ENCODE data around the gene NLGN1. TPM values are rescaled to one million over a fixed set of nuclear protein-coding genes. Genes with fewer than 3 reads are reported as not detected.

Gene NLGN1
- total RNA-seq, 1 donor from 2014 or later: not detected

DNA sequence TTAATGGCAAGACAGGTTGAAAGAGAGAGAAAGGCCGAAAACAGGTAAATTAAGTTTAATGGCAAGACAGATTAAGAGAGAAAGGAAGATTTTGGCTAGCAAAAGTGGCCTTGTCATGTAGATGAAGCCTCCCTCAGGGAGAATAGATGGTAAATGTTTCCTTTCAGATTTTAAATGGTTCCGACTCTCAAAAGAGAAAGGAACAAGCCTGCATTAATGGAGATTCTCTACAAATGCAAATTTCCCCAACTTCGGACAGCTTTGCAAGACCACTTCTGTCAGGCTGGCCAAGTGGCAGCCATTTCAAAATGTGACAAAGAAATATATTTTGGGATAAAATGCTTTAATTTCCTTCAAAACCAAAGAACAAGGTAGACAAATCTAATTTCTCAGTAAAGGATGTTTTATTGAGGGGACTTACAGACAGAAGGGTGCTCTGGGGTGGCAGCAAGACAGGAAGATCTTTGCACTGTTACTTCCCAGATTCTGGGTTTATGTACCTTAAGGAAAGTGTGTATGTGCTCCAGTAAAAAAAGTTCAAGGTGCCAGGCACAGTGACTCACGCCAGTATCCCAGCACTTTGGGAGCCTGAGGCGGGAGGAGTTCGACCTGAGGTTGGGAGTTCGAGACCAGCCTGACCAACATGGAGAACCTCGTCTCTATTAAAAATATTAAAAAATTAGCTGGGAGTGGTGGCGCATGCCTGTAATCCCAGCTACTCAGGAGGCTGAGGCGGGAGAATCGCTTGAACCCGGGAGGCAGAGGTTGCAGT lies 835.3 kb downstream of the NLGN1 start:
- no peak overlapping the region for H3K27ac Mint-ChIP-seq (ENCODE audit: unreplicated experiment)
- no peaks in the 10 kb centered on the region for H3K9me3 Mint-ChIP-seq (ENCODE audit: low read depth)
- TF ChIP-seq CTCF (IDR thresholded peaks at IDR 0.05): no peak
- H3K27me3 Mint-ChIP-seq (ENCODE audit: low read depth): peaks cover 3% of the 10 kb centered on the region
- no peaks in the 10 kb centered on the region for H3K36me3 Mint-ChIP-seq (ENCODE audit: low read depth)
- peaks cover 2% of the 10 kb centered on the region for H3K4me1 Mint-ChIP-seq (ENCODE audit: low read depth)
- H3K4me3 Mint-ChIP-seq (ENCODE audit: unreplicated experiment): no peak overlapping the region
- DNase-seq (ENCODE audit: low spot score): no peak

GRCh38 chr3:174233511-174233910 lies 836.0 kb downstream of the NLGN1 start:
- DNase-seq (ENCODE audit: low spot score): no peak
- H3K36me3 Mint-ChIP-seq (ENCODE audit: low read depth): no peaks in the 10 kb centered on the region
- H3K27ac Mint-ChIP-seq (ENCODE audit: unreplicated experiment): no peak overlapping the region
- no peaks in the 10 kb centered on the region for H3K9me3 Mint-ChIP-seq (ENCODE audit: low read depth)
- no peak for TF ChIP-seq CTCF (IDR thresholded peaks at IDR 0.05)
- no peak overlapping the region for H3K4me3 Mint-ChIP-seq (ENCODE audit: unreplicated experiment)
- H3K4me1 Mint-ChIP-seq (ENCODE audit: low read depth): peaks cover 2% of the 10 kb centered on the region
- peaks cover 3% of the 10 kb centered on the region for H3K27me3 Mint-ChIP-seq (ENCODE audit: low read depth)

- peaks cover 7% of the 10 kb centered on the region for H3K4me1 Mint-ChIP-seq (ENCODE audit: low read depth)
- no peak overlapping the region for H3K27ac Mint-ChIP-seq (ENCODE audit: unreplicated experiment)
- H3K4me3 Mint-ChIP-seq (ENCODE audit: unreplicated experiment): no peak overlapping the region
- H3K36me3 Mint-ChIP-seq (ENCODE audit: low read depth): no peaks in the 10 kb centered on the region
- DNase-seq (ENCODE audit: low spot score): no peak
- TF ChIP-seq CTCF (IDR thresholded peaks at IDR 0.05): no peak
- H3K27me3 Mint-ChIP-seq (ENCODE audit: low read depth): no peaks in the 10 kb centered on the region
- no peaks in the 10 kb centered on the region for H3K9me3 Mint-ChIP-seq (ENCODE audit: low read depth)
Measured at GRCh38 chr3:174242311-174243041, 844.9 kb downstream of the NLGN1 start.

- H3K4me3 Mint-ChIP-seq (ENCODE audit: unreplicated experiment): no peak overlapping the region
- no peak for DNase-seq (ENCODE audit: low spot score)
- H3K36me3 Mint-ChIP-seq (ENCODE audit: low read depth): no peaks in the 10 kb centered on the region
- no peaks in the 10 kb centered on the region for H3K27me3 Mint-ChIP-seq (ENCODE audit: low read depth)
- TF ChIP-seq CTCF (IDR thresholded peaks at IDR 0.05): no peak
- no peak overlapping the region for H3K27ac Mint-ChIP-seq (ENCODE audit: unreplicated experiment)
- no peaks in the 10 kb centered on the region for H3K9me3 Mint-ChIP-seq (ENCODE audit: low read depth)
- H3K4me1 Mint-ChIP-seq (ENCODE audit: low read depth): peaks cover 7% of the 10 kb centered on the region
Measured at GRCh38 chr3:174243171-174243570, 845.6 kb downstream of the NLGN1 start.

- H3K27ac Mint-ChIP-seq (ENCODE audit: unreplicated experiment): no peak overlapping the region
- DNase-seq (ENCODE audit: low spot score): no peak
- H3K36me3 Mint-ChIP-seq (ENCODE audit: low read depth): no peaks in the 10 kb centered on the region
- H3K4me1 Mint-ChIP-seq (ENCODE audit: low read depth): peaks cover 7% of the 10 kb centered on the region
- no peaks in the 10 kb centered on the region for H3K27me3 Mint-ChIP-seq (ENCODE audit: low read depth)
- no peak overlapping the region for H3K4me3 Mint-ChIP-seq (ENCODE audit: unreplicated experiment)
- no peak for TF ChIP-seq CTCF (IDR thresholded peaks at IDR 0.05)
- H3K9me3 Mint-ChIP-seq (ENCODE audit: low read depth): no peaks in the 10 kb centered on the region
Measured at GRCh38 chr3:174247687-174248152, 850.2 kb downstream of the NLGN1 start.
